Fibroblast of lung (primary cell): ENCODE results near the gene LUZP4. TPM values are rescaled to one million over a fixed set of nuclear protein-coding genes. Genes with fewer than 3 reads are reported as not detected.

Experiments used
- DNase-seq, 2 donors: peaks; one replicate each; pipeline versions ENCODE4 v3.0.0 to v3.0.0-alpha.2; 2010; ENCODE audit warnings: low read depth in 2 of 2
- H2AFZ ChIP-seq: 2 replicates; pipeline ENCODE4 v1.5.1; 2012; ENCODE audit warnings: low read length, control low read depth, inconsistent platforms
- H3K27ac ChIP-seq: 2 replicates; pipeline ENCODE4 v1.5.1; 2011; ENCODE audit warnings: low read length, control low read depth; ENCODE audit not compliant: insufficient read depth
- H3K27me3 ChIP-seq: 2 replicates; pipeline ENCODE4 v1.5.1; 2011; ENCODE audit warnings: mild to moderate bottlenecking, low read length; ENCODE audit not compliant: control insufficient read depth, insufficient read depth
- H3K36me3 ChIP-seq: 2 replicates; pipeline ENCODE4 v1.5.1; 2011; ENCODE audit warnings: low read length; ENCODE audit not compliant: control insufficient read depth, insufficient read depth
- H3K4me1 ChIP-seq: 2 replicates; pipeline ENCODE4 v1.5.1; 2011; ENCODE audit warnings: low read length; ENCODE audit not compliant: control insufficient read depth, insufficient read depth; ENCODE audit errors: extremely low read depth
- H3K4me2 ChIP-seq: 2 replicates; pipeline ENCODE4 v1.5.1; 2011; ENCODE audit warnings: low read length, control low read depth; ENCODE audit not compliant: insufficient read depth; ENCODE audit errors: extremely low read depth
- H3K4me3 ChIP-seq, 4 experiments: fragments of 200-600 bp in 1 of 4; sonication (generic) in 1 of 4; replicated peaks in 1 of 4; 2 replicates each; pipeline ENCODE4 v1.5.1; 2011 to 2016; ENCODE audit warnings: low read length in 4 of 4, low read depth in 3 of 4, mild to moderate bottlenecking in 3 of 4, control low read depth in 2 of 4, inconsistent platforms in 1 of 4, mixed read lengths in 1 of 4; ENCODE audit not compliant: insufficient read depth in 1 of 4; ENCODE audit errors: control extremely low read depth in 1 of 4
- H3K79me2 ChIP-seq: 2 replicates; pipeline ENCODE4 v1.5.1; 2012; ENCODE audit warnings: mild to moderate bottlenecking, low read length, inconsistent platforms; ENCODE audit not compliant: control insufficient read depth, insufficient read depth
- H3K9ac ChIP-seq: 2 replicates; pipeline ENCODE4 v1.5.1; 2011; ENCODE audit warnings: mild to moderate bottlenecking, low read length, control low read depth; ENCODE audit not compliant: insufficient read depth
- H3K9me3 ChIP-seq: 2 replicates; pipeline ENCODE4 v1.5.1; 2012; ENCODE audit warnings: low read depth, low read length; ENCODE audit not compliant: control insufficient read depth, insufficient read depth
- H4K20me1 ChIP-seq: 2 replicates; pipeline ENCODE4 v1.5.1; 2011; ENCODE audit warnings: low read length; ENCODE audit not compliant: control insufficient read depth, insufficient read depth; ENCODE audit errors: extremely low read depth
- CTCF ChIP-seq, 2 donors: IDR thresholded peaks in 1 of 2; conservative IDR thresholded peaks in 1 of 2; 1 replicate in 1 of 2; 2 replicates in 1 of 2; pipeline ENCODE4 v1.5.1; 2011 to 2012; ENCODE audit warnings: low read length in 2 of 2, control low read depth in 1 of 2, inconsistent platforms in 1 of 2, low read depth in 1 of 2, mild to moderate bottlenecking in 1 of 2
- EZH2 ChIP-seq: IDR thresholded peaks from 2 replicates; pipeline ENCODE4 v1.5.1; 2012; ENCODE audit warnings: low read length, control low read depth, mild to moderate bottlenecking; ENCODE audit errors: missing control alignments
- polyA plus RNA-seq, 2 donors: library from polyadenylated mRNA; depleted of rRNA in 1 of 2; stranded (reverse) in 1 of 2; unstranded in 1 of 2; fragments of >200 nt; gene quantifications; 2 replicates each; pipeline ENCODE4 v1.2.1, GENCODE V29; 2011 to 2012; ENCODE audit warnings: missing spikeins in 1 of 2
- total RNA-seq: library from RNA; depleted of rRNA; stranded (reverse); fragments of >200 nt; gene quantifications from 2 replicates; pipeline ENCODE4 v1.2.1, GENCODE V29; 2014

LUZP4 gene
- total and polyA plus RNA-seq, 2 donors (not counting 1 experiment from before 2014, with no cell fraction given): not detected

GRCh38 chrX:115348446-115349225 lies 59.1 kb downstream of the LUZP4 start:
- no peak overlapping the region for H3K4me2 ChIP-seq
- DNase-seq: no peak
- no peaks in the 10 kb centered on the region for H3K79me2 ChIP-seq
- H4K20me1 ChIP-seq: no peaks in the 10 kb centered on the region
- H3K27me3 ChIP-seq: no peaks in the 10 kb centered on the region
- no peak overlapping the region for H3K27ac ChIP-seq
- no peak overlapping the region for H3K9ac ChIP-seq
- no peak for TF ChIP-seq CTCF (conservative IDR thresholded peaks at IDR 0.05 in 1 of 2, IDR thresholded peaks at IDR 0.05 in 1 of 2; ENCODE audit: low read depth in 1 of 2, low read length in 2 of 2)
- no peak for TF ChIP-seq EZH2
- H3K4me1 ChIP-seq: peaks cover 4% of the 10 kb centered on the region
- H2AFZ ChIP-seq: no peak overlapping the region
- H3K36me3 ChIP-seq: no peaks in the 10 kb centered on the region
- H3K4me3 ChIP-seq: no peak overlapping the region
- H3K9me3 ChIP-seq: no peaks in the 10 kb centered on the region

GRCh38 chrX:115350711-115351381 lies 61.3 kb downstream of the LUZP4 start:
- Histone ChIP-seq H3K9ac (no peak overlapping the region), H4K20me1 (no peaks in the 10 kb centered on the region), H2AFZ (peak overlapping the region; percentile 49), H3K79me2 (no peaks in the 10 kb centered on the region), H3K36me3 (no peaks in the 10 kb centered on the region), H3K9me3 (no peaks in the 10 kb centered on the region), H3K4me1 (no peaks in the 10 kb centered on the region), H3K4me2 (peak overlapping the region; percentile 44), H3K4me3 (no peak overlapping the region), H3K27ac (no peak overlapping the region), H3K27me3 (no peaks in the 10 kb centered on the region)
- no peak for DNase-seq
- TF ChIP-seq CTCF (conservative IDR thresholded peaks at IDR 0.05 in 1 of 2, IDR thresholded peaks at IDR 0.05 in 1 of 2; ENCODE audit: low read depth in 1 of 2, low read length in 2 of 2) (no peak), EZH2 (no peak)

GRCh38 chrX:115356369-115356768 lies 66.9 kb downstream of the LUZP4 start:
- no peak overlapping the region for H3K4me3 ChIP-seq
- DNase-seq: no peak
- H3K27ac ChIP-seq: no peak overlapping the region
- no peaks in the 10 kb centered on the region for H3K79me2 ChIP-seq
- H3K9me3 ChIP-seq: no peaks in the 10 kb centered on the region
- H2AFZ ChIP-seq: no peak overlapping the region
- no peak overlapping the region for H3K4me2 ChIP-seq
- no peaks in the 10 kb centered on the region for H3K36me3 ChIP-seq
- no peaks in the 10 kb centered on the region for H3K4me1 ChIP-seq
- H4K20me1 ChIP-seq: no peaks in the 10 kb centered on the region
- TF ChIP-seq CTCF (conservative IDR thresholded peaks at IDR 0.05 in 1 of 2, IDR thresholded peaks at IDR 0.05 in 1 of 2; ENCODE audit: low read depth in 1 of 2, low read length in 2 of 2) (no peak), EZH2 (no peak)
- no peak overlapping the region for H3K9ac ChIP-seq
- H3K27me3 ChIP-seq: no peaks in the 10 kb centered on the region
